ENCODE data around the gene SH3GL3. TPM values are rescaled to one million over a fixed set of nuclear protein-coding genes. Genes with fewer than 3 reads are reported as not detected.

SH3GL3 gene
- polyA plus RNA-seq, 2 donors: 3.3 to 8.3 TPM

GRCh38 chr15:83612226-83612625, 165.1 kb downstream of the SH3GL3 start:
- no peak overlapping the region for H3K4me3 ChIP-seq (ENCODE audit: low read depth in 1 of 2, low read length in 2 of 2)
- H3K4me1 ChIP-seq (ENCODE audit: control insufficient read depth in 2 of 2, insufficient read depth in 2 of 2, low read length in 1 of 2): no peaks in the 10 kb centered on the region
- H3K36me3 ChIP-seq (ENCODE audit: control insufficient read depth in 2 of 2, insufficient read depth in 2 of 2, low read length in 1 of 2): no peaks in the 10 kb centered on the region
- no peaks in the 10 kb centered on the region for H3K27me3 ChIP-seq (ENCODE audit: control insufficient read depth in 1 of 2, insufficient read depth in 2 of 2, low read length in 2 of 2)
- no peak overlapping the region for H3K27ac ChIP-seq (ENCODE audit: low read depth in 2 of 2, low read length in 1 of 2)
- no peaks in the 10 kb centered on the region for H3K9me3 ChIP-seq (ENCODE audit: control insufficient read depth in 2 of 2, insufficient read depth in 1 of 2, low read depth in 1 of 2, low read length in 1 of 2)
- WGBS, 2 donors: 77 to 84% methylated on average over 5 of the region's 5 CpGs

- 80 to 84% methylated on average over 2 of the region's 2 CpGs for WGBS, 2 donors
- H3K27me3 ChIP-seq (ENCODE audit: control insufficient read depth in 1 of 2, insufficient read depth in 2 of 2, low read length in 2 of 2): no peaks in the 10 kb centered on the region
- no peaks in the 10 kb centered on the region for H3K36me3 ChIP-seq (ENCODE audit: control insufficient read depth in 2 of 2, insufficient read depth in 2 of 2, low read length in 1 of 2)
- H3K4me1 ChIP-seq (ENCODE audit: control insufficient read depth in 2 of 2, insufficient read depth in 2 of 2, low read length in 1 of 2): no peaks in the 10 kb centered on the region
- H3K9me3 ChIP-seq (ENCODE audit: control insufficient read depth in 2 of 2, insufficient read depth in 1 of 2, low read depth in 1 of 2, low read length in 1 of 2): no peaks in the 10 kb centered on the region
- H3K27ac ChIP-seq (ENCODE audit: low read depth in 2 of 2, low read length in 1 of 2): no peak overlapping the region
- no peak overlapping the region for H3K4me3 ChIP-seq (ENCODE audit: low read depth in 1 of 2, low read length in 2 of 2)
These were observed 165.9 kb downstream of the SH3GL3 start for GRCh38 chr15:83612898-83613635.

GRCh38 chr15:83613714-83614113, 166.6 kb downstream of the SH3GL3 start:
- Histone ChIP-seq H3K27ac (ENCODE audit: low read depth in 2 of 2, low read length in 1 of 2) (no peak overlapping the region), H3K4me1 (ENCODE audit: control insufficient read depth in 2 of 2, insufficient read depth in 2 of 2, low read length in 1 of 2) (no peaks in the 10 kb centered on the region), H3K9me3 (ENCODE audit: control insufficient read depth in 2 of 2, insufficient read depth in 1 of 2, low read depth in 1 of 2, low read length in 1 of 2) (no peaks in the 10 kb centered on the region), H3K36me3 (ENCODE audit: control insufficient read depth in 2 of 2, insufficient read depth in 2 of 2, low read length in 1 of 2) (no peaks in the 10 kb centered on the region), H3K4me3 (ENCODE audit: low read depth in 1 of 2, low read length in 2 of 2) (no peak overlapping the region), H3K27me3 (ENCODE audit: control insufficient read depth in 1 of 2, insufficient read depth in 2 of 2, low read length in 2 of 2) (no peaks in the 10 kb centered on the region)
- 49 to 60% methylated on average over 2 of the region's 2 CpGs for WGBS, 2 donors

GRCh38 chr15:83616840-83617239, 169.7 kb downstream of the SH3GL3 start:
- Histone ChIP-seq H3K4me3 (ENCODE audit: low read depth in 1 of 2, low read length in 2 of 2) (no peak overlapping the region), H3K27me3 (ENCODE audit: control insufficient read depth in 1 of 2, insufficient read depth in 2 of 2, low read length in 2 of 2) (no peaks in the 10 kb centered on the region), H3K9me3 (ENCODE audit: control insufficient read depth in 2 of 2, insufficient read depth in 1 of 2, low read depth in 1 of 2, low read length in 1 of 2) (no peaks in the 10 kb centered on the region), H3K27ac (ENCODE audit: low read depth in 2 of 2, low read length in 1 of 2) (no peak overlapping the region), H3K4me1 (ENCODE audit: control insufficient read depth in 2 of 2, insufficient read depth in 2 of 2, low read length in 1 of 2) (no peaks in the 10 kb centered on the region), H3K36me3 (ENCODE audit: control insufficient read depth in 2 of 2, insufficient read depth in 2 of 2, low read length in 1 of 2) (no peaks in the 10 kb centered on the region)
- 77 to 79% methylated on average over 1 of the region's 1 CpG for WGBS, 2 donors

- Histone ChIP-seq H3K4me1 (ENCODE audit: control insufficient read depth in 2 of 2, insufficient read depth in 2 of 2, low read length in 1 of 2) (no peaks in the 10 kb centered on the region), H3K27ac (ENCODE audit: low read depth in 2 of 2, low read length in 1 of 2) (no peak overlapping the region), H3K36me3 (ENCODE audit: control insufficient read depth in 2 of 2, insufficient read depth in 2 of 2, low read length in 1 of 2) (no peaks in the 10 kb centered on the region), H3K4me3 (ENCODE audit: low read depth in 1 of 2, low read length in 2 of 2) (no peak overlapping the region), H3K9me3 (ENCODE audit: control insufficient read depth in 2 of 2, insufficient read depth in 1 of 2, low read depth in 1 of 2, low read length in 1 of 2) (no peaks in the 10 kb centered on the region), H3K27me3 (ENCODE audit: control insufficient read depth in 1 of 2, insufficient read depth in 2 of 2, low read length in 2 of 2) (no peaks in the 10 kb centered on the region)
- WGBS, 2 donors: 68 to 76% methylated on average over 2 of the region's 2 CpGs
These were observed 179.1 kb downstream of the SH3GL3 start for GRCh38 chr15:83626171-83626802.

- Histone ChIP-seq H3K9me3 (ENCODE audit: control insufficient read depth in 2 of 2, insufficient read depth in 1 of 2, low read depth in 1 of 2, low read length in 1 of 2) (no peaks in the 10 kb centered on the region), H3K27ac (ENCODE audit: low read depth in 2 of 2, low read length in 1 of 2) (no peak overlapping the region), H3K27me3 (ENCODE audit: control insufficient read depth in 1 of 2, insufficient read depth in 2 of 2, low read length in 2 of 2) (no peaks in the 10 kb centered on the region), H3K4me1 (ENCODE audit: control insufficient read depth in 2 of 2, insufficient read depth in 2 of 2, low read length in 1 of 2) (no peaks in the 10 kb centered on the region), H3K36me3 (ENCODE audit: control insufficient read depth in 2 of 2, insufficient read depth in 2 of 2, low read length in 1 of 2) (no peaks in the 10 kb centered on the region), H3K4me3 (ENCODE audit: low read depth in 1 of 2, low read length in 2 of 2) (no peak overlapping the region)
- 66 to 73% methylated on average over 2 of the region's 2 CpGs for WGBS, 2 donors
These were observed 184.4 kb downstream of the SH3GL3 start for GRCh38 chr15:83631534-83631933.

GRCh38 chr15:83643201-83643600, 196.1 kb downstream of the SH3GL3 start:
- Histone ChIP-seq H3K9me3 (ENCODE audit: control insufficient read depth in 2 of 2, insufficient read depth in 1 of 2, low read depth in 1 of 2, low read length in 1 of 2) (peaks cover 0 to 4% of the 10 kb centered on the region in 2 donors), H3K27me3 (ENCODE audit: control insufficient read depth in 1 of 2, insufficient read depth in 2 of 2, low read length in 2 of 2) (peaks cover 0 to 2% of the 10 kb centered on the region in 2 donors), H3K4me3 (ENCODE audit: low read depth in 1 of 2, low read length in 2 of 2) (no peak overlapping the region), H3K27ac (ENCODE audit: low read depth in 2 of 2, low read length in 1 of 2) (no peak overlapping the region), H3K36me3 (ENCODE audit: control insufficient read depth in 2 of 2, insufficient read depth in 2 of 2, low read length in 1 of 2) (no peaks in the 10 kb centered on the region), H3K4me1 (ENCODE audit: control insufficient read depth in 2 of 2, insufficient read depth in 2 of 2, low read length in 1 of 2) (no peaks in the 10 kb centered on the region)

GRCh38 chr15:83644439-83644838, 197.3 kb downstream of the SH3GL3 start:
- peaks cover 0 to 2% of the 10 kb centered on the region in 2 donors for H3K27me3 ChIP-seq (ENCODE audit: control insufficient read depth in 1 of 2, insufficient read depth in 2 of 2, low read length in 2 of 2)
- 81 to 95% methylated on average over 1 of the region's 1 CpG for WGBS, 2 donors
- H3K36me3 ChIP-seq (ENCODE audit: control insufficient read depth in 2 of 2, insufficient read depth in 2 of 2, low read length in 1 of 2): no peaks in the 10 kb centered on the region

GRCh38 chr15:83650831-83651230, 203.7 kb downstream of the SH3GL3 start:
- 85 to 88% methylated on average over 2 of the region's 2 CpGs for WGBS, 2 donors
- no peak overlapping the region for H3K27ac ChIP-seq (ENCODE audit: low read depth in 2 of 2, low read length in 1 of 2)
- H3K36me3 ChIP-seq (ENCODE audit: control insufficient read depth in 2 of 2, insufficient read depth in 2 of 2, low read length in 1 of 2): no peaks in the 10 kb centered on the region
- H3K9me3 ChIP-seq (ENCODE audit: control insufficient read depth in 2 of 2, insufficient read depth in 1 of 2, low read depth in 1 of 2, low read length in 1 of 2): no peaks in the 10 kb centered on the region
- H3K4me3 ChIP-seq (ENCODE audit: low read depth in 1 of 2, low read length in 2 of 2): no peak overlapping the region
- peaks cover 0 to 7% of the 10 kb centered on the region in 2 donors for H3K4me1 ChIP-seq (ENCODE audit: control insufficient read depth in 2 of 2, insufficient read depth in 2 of 2, low read length in 1 of 2)
- no peaks in the 10 kb centered on the region for H3K27me3 ChIP-seq (ENCODE audit: control insufficient read depth in 1 of 2, insufficient read depth in 2 of 2, low read length in 2 of 2)

More at GRCh38 chr15:83644439-83644838, 197.3 kb downstream of the SH3GL3 start:
- Histone ChIP-seq H3K27ac (ENCODE audit: low read depth in 2 of 2, low read length in 1 of 2) (no peak overlapping the region), H3K4me3 (ENCODE audit: low read depth in 1 of 2, low read length in 2 of 2) (no peak overlapping the region), H3K4me1 (ENCODE audit: control insufficient read depth in 2 of 2, insufficient read depth in 2 of 2, low read length in 1 of 2) (no peaks in the 10 kb centered on the region), H3K9me3 (ENCODE audit: control insufficient read depth in 2 of 2, insufficient read depth in 1 of 2, low read depth in 1 of 2, low read length in 1 of 2) (peaks cover 0 to 1% of the 10 kb centered on the region in 2 donors)

GRCh38 chr15:83651541-83651940, 204.4 kb downstream of the SH3GL3 start:
- H3K9me3 ChIP-seq (ENCODE audit: control insufficient read depth in 2 of 2, insufficient read depth in 1 of 2, low read depth in 1 of 2, low read length in 1 of 2): no peaks in the 10 kb centered on the region
- H3K4me1 ChIP-seq (ENCODE audit: control insufficient read depth in 2 of 2, insufficient read depth in 2 of 2, low read length in 1 of 2): peaks cover 0 to 7% of the 10 kb centered on the region in 2 donors
- no peak overlapping the region for H3K27ac ChIP-seq (ENCODE audit: low read depth in 2 of 2, low read length in 1 of 2)
- H3K36me3 ChIP-seq (ENCODE audit: control insufficient read depth in 2 of 2, insufficient read depth in 2 of 2, low read length in 1 of 2): no peaks in the 10 kb centered on the region
- H3K4me3 ChIP-seq (ENCODE audit: low read depth in 1 of 2, low read length in 2 of 2): no peak overlapping the region
- WGBS, 2 donors: 79 to 89% methylated on average over 6 of the region's 6 CpGs
- H3K27me3 ChIP-seq (ENCODE audit: control insufficient read depth in 1 of 2, insufficient read depth in 2 of 2, low read length in 2 of 2): no peaks in the 10 kb centered on the region
